ENCODE data around the gene NEK1.

The NEK1 gene

GRCh38 chr4:169634975-169635374 lies 22.6 kb upstream of the NEK1 start:
- no peak overlapping the region for H3K4me2 ChIP-seq (ENCODE audit: low read length)
- no peaks in the 10 kb centered on the region for H4K20me1 ChIP-seq (ENCODE audit: insufficient read depth, low read length)
- H3K4me3 ChIP-seq (ENCODE audit: low read length): no peak overlapping the region
- no peak overlapping the region for H3K27ac ChIP-seq (ENCODE audit: low read length)
- H3K9me3 ChIP-seq (ENCODE audit: insufficient read depth, low read length): no peaks in the 10 kb centered on the region
- H3K9ac ChIP-seq (ENCODE audit: low read length): no peak overlapping the region
- no peak overlapping the region for H2AFZ ChIP-seq (ENCODE audit: low read depth, low read length)
- TF ChIP-seq CTCF (IDR thresholded peaks at IDR 0.05; ENCODE audit: low read depth, low read length) (no peak), EZH2phosphoT487 (IDR thresholded peaks at IDR 0.05; ENCODE audit: low read depth) (no peak)
- H3K79me2 ChIP-seq (ENCODE audit: low read length): peaks cover 23% of the 10 kb centered on the region
- H3K4me1 ChIP-seq (ENCODE audit: low read length): peaks cover 24% of the 10 kb centered on the region
- no peaks in the 10 kb centered on the region for H3K27me3 ChIP-seq (ENCODE audit: low read depth, low read length)
- H3K36me3 ChIP-seq (replicated peaks; ENCODE audit: low read depth, low read length): peaks cover 18% of the 10 kb centered on the region

- Histone ChIP-seq H3K9ac (ENCODE audit: low read length) (peak overlapping the region; percentile 56), H3K36me3 (replicated peaks; ENCODE audit: low read depth, low read length) (peaks cover 7% of the 10 kb centered on the region), H3K79me2 (ENCODE audit: low read length) (peaks cover 29% of the 10 kb centered on the region), H3K4me1 (ENCODE audit: low read length) (peaks cover 24% of the 10 kb centered on the region), H3K27ac (ENCODE audit: low read length) (peak overlapping the region; percentile 63), H3K9me3 (ENCODE audit: insufficient read depth, low read length) (no peaks in the 10 kb centered on the region), H3K4me3 (ENCODE audit: low read length) (peak overlapping the region; percentile 72), H3K27me3 (ENCODE audit: low read depth, low read length) (no peaks in the 10 kb centered on the region), H2AFZ (ENCODE audit: low read depth, low read length) (peak overlapping the region; percentile 13; the same call in 1 of the 2 replicates), H4K20me1 (ENCODE audit: insufficient read depth, low read length) (no peaks in the 10 kb centered on the region), H3K4me2 (ENCODE audit: low read length) (peak overlapping the region; percentile 69)
- TF ChIP-seq CTCF (IDR thresholded peaks at IDR 0.05; ENCODE audit: low read depth, low read length): no peak
- no peak for TF ChIP-seq EZH2phosphoT487 (IDR thresholded peaks at IDR 0.05; ENCODE audit: low read depth)
Observed at GRCh38 chr4:169632896-169633295, 20.5 kb upstream of the NEK1 start.

GRCh38 chr4:169630069-169630468 lies 17.7 kb upstream of the NEK1 start:
- Histone ChIP-seq H3K9me3 (ENCODE audit: insufficient read depth, low read length) (no peaks in the 10 kb centered on the region), H3K27me3 (ENCODE audit: low read depth, low read length) (no peaks in the 10 kb centered on the region), H3K79me2 (ENCODE audit: low read length) (peaks cover 55% of the 10 kb centered on the region), H2AFZ (ENCODE audit: low read depth, low read length) (no peak overlapping the region), H3K4me3 (ENCODE audit: low read length) (no peak overlapping the region), H4K20me1 (ENCODE audit: insufficient read depth, low read length) (peaks cover 16% of the 10 kb centered on the region), H3K9ac (ENCODE audit: low read length) (no peak overlapping the region), H3K27ac (ENCODE audit: low read length) (no peak overlapping the region), H3K4me1 (ENCODE audit: low read length) (peaks cover 18% of the 10 kb centered on the region), H3K4me2 (ENCODE audit: low read length) (no peak overlapping the region), H3K36me3 (replicated peaks; ENCODE audit: low read depth, low read length) (no peaks in the 10 kb centered on the region)
- TF ChIP-seq EZH2phosphoT487 (IDR thresholded peaks at IDR 0.05; ENCODE audit: low read depth) (no peak), CTCF (IDR thresholded peaks at IDR 0.05; ENCODE audit: low read depth, low read length) (no peak)

- Histone ChIP-seq H3K9ac (ENCODE audit: low read length) (no peak overlapping the region), H3K4me1 (ENCODE audit: low read length) (peaks cover 18% of the 10 kb centered on the region), H3K27ac (ENCODE audit: low read length) (no peak overlapping the region), H3K36me3 (replicated peaks; ENCODE audit: low read depth, low read length) (no peaks in the 10 kb centered on the region), H3K4me2 (ENCODE audit: low read length) (no peak overlapping the region), H4K20me1 (ENCODE audit: insufficient read depth, low read length) (peaks cover 16% of the 10 kb centered on the region), H3K79me2 (ENCODE audit: low read length) (peaks cover 64% of the 10 kb centered on the region), H3K9me3 (ENCODE audit: insufficient read depth, low read length) (no peaks in the 10 kb centered on the region), H3K27me3 (ENCODE audit: low read depth, low read length) (no peaks in the 10 kb centered on the region), H3K4me3 (ENCODE audit: low read length) (no peak overlapping the region), H2AFZ (ENCODE audit: low read depth, low read length) (no peak overlapping the region)
- TF ChIP-seq EZH2phosphoT487 (IDR thresholded peaks at IDR 0.05; ENCODE audit: low read depth) (no peak), CTCF (IDR thresholded peaks at IDR 0.05; ENCODE audit: low read depth, low read length) (no peak)
Observed at GRCh38 chr4:169628579-169628978, 16.2 kb upstream of the NEK1 start.
